Stimulated activated CD8-positive, alpha-beta memory T cell treated with anti-CD3 and anti-CD28 coated beads, Interleukin-2, amount 100 ng/mL, for 48 hours (primary cell): ENCODE data around the gene IL7R.
A peak's percentile ranks its signal among the peaks of the same experiment; 100 is the strongest.

Source experiments
- DNase-seq, 2 donors: peaks; one replicate each; pipeline ENCODE4 v3.0.0-alpha.2; 2020; ENCODE audit warnings: low read depth in 2 of 2

IL7R gene

GRCh38 chr5:35904443-35905132, 47.9 kb downstream of the IL7R start:
- DNase-seq, result no peak

- no peak for DNase-seq
Observed at GRCh38 chr5:35908228-35908627, 51.5 kb downstream of the IL7R start.

DNA sequence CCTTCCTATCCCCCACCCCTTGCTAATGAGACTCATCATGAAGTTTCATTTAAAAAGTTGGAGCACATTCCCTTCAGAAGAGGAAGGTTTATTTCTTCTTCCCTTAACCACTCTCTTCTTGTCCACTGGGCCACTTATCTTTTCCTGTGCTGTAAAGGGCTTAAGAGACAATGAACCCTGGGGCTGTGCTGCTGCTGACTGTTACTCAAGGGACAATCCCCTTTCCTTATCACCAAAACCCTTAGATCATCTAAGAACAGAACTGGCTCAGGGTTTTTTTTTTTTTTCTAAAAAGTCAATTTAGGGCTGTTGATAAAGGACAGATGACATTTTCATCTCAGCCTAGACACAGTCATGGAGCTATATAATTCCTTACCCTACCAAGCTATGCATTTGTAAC, 52.1 kb downstream of the IL7R start:
- no peak for DNase-seq

GRCh38 chr5:35919191-35919590, 62.5 kb downstream of the IL7R start:
- no peak for DNase-seq

DNA sequence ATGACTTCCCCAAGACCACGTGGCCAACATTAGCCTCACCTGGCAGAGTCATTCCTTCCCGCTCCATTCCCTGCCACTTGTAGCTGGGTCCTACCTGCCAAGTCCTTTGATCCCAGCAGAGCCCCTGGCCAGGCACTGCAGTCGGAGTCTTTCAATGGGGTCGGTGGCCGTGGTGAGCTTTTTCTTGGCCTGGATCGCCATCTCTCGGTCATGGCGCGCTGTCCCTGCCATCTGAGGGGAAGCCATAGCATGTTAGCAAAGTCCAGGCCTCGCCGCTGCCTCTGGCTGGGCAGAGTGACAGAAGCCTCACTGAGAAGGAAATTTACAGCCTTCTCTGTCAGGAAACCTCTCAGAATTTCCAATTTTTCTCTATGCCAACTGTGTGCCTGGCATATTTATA, 64.2 kb downstream of the IL7R start:
- DNase-seq, result no peak

- no peak for DNase-seq
Observed at GRCh38 chr5:35921930-35922329, 65.2 kb downstream of the IL7R start.

DNA sequence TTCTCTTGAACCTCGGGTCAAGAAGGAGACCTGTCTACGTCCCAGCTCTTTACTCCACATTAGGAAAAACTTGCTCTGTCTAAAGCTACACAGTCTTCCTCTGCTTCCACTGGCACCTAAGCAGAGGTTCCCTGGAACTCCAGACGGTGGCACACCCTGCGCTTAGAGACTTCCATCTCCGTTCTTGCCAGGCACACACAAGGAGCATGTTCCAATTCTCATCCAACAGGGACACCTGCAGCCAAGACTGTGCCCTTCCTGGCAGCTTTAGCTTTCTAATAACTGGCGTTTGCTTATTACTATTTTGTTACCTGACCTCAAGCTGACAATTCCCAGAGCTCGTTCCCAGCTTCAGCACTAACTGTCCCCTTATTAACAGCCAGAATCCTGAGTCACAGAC, 65.8 kb downstream of the IL7R start:
- DNase-seq, result no peak

DNA sequence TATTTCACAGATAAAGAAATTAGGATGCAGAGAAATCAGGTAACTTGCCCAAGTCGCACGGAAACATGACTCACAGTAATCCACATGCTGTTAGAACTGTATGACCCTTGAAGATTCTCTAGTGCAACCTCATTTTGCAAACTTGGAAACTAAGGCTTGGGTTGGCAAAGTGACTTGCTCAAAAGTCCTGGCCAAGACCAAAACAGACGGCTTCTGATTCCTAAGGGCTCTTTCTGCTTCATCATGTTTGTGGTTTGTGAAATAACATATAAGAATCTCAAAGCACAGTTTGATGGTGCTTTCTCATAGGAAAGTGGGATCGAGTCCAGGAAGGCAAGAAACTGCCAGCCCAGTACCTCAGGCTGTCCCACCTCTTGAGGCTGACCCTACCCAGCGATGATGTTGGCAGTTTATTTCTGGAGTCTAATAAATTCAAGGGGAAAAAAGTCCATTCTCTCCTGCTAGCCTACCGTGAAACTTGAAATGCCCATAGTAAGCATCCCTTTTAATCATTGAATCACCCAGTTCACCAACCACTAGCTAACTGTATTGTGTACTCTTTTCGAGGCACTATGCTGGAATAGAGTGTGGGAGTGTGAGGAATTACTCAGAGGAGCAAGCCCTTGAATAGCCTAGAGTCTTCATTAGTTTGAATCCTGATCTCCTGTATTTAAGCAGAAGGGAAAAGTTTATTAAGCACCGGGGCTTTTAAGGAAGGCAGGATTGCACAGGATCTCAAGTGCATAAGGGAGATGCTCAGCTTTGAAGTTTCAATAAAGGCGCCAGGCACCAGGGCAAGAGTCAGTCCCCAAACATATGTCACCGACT, 67.6 kb downstream of the IL7R start:
- DNase-seq, result no peak

GRCh38 chr5:35924950-35925722, 68.4 kb downstream of the IL7R start:
- peak; percentile 74 to 81 for DNase-seq

- DNase-seq, result no peak
Observed at GRCh38 chr5:35926389-35927051, 69.8 kb downstream of the IL7R start.
